ENCODE data around the gene MINDY4.

GRCh38 chr7:30838008-30838407 is 66.8 kb downstream of the MINDY4 start:
- no peak for TF ChIP-seq CTCF (IDR thresholded peaks at IDR 0.05)
- no peak for TF ChIP-seq EZH2 (IDR thresholded peaks at IDR 0.05; ENCODE audit: borderline replicate concordance, insufficient read depth, low read depth, low read length, poor library complexity, severe bottlenecking)
